OCI-LY7 (cell line): ENCODE data around the gene MYBL2. TPM values are rescaled to one million over a fixed set of nuclear protein-coding genes. Genes with fewer than 3 reads are reported as not detected.

Source experiments
- BruUV-seq: library from RNA; stranded (reverse); fragments of 400-500 nt; replicated peaks from 2 replicates; lab custom pipeline; 2021; lab: Mats Ljungman, UMichigan
- CTCF ChIA-PET: fragments of 300-600 bp; sonication (Branson Sonifier 250); formaldehyde crosslinking; loops from one replicate; lab custom pipeline; 2022; ENCODE audit warnings: antibody characterized with exemption; ENCODE audit not compliant: unreplicated experiment; lab: Charles Lee
- POLR2A ChIA-PET: fragments of 300-600 bp; sonication (Branson Sonifier 250); formaldehyde crosslinking; loops from one replicate; lab custom pipeline; 2022; ENCODE audit warnings: antibody characterized with exemption; lab: Charles Lee
- DNase-seq: peaks from one replicate; pipeline ENCODE4 v3.0.0-alpha.2; 2015; ENCODE audit warnings: low spot score
- H2AFZ ChIP-seq: fragments of 200-600 bp; sonication (generic), shearing (Covaris generic); 2 replicates; pipeline ENCODE4 v1.6.1; 2014; ENCODE audit warnings: mild to moderate bottlenecking, antibody characterized with exemption, low read length, moderate library complexity
- H3K27ac ChIP-seq: fragments of 200-600 bp; sonication (generic); 2 replicates; pipeline ENCODE4 v1.5.1; 2014; ENCODE audit warnings: mixed run types, low read depth, mild to moderate bottlenecking, moderate library complexity, low read length, inconsistent platforms; ENCODE audit not compliant: poor library complexity, severe bottlenecking
- H3K36me3 ChIP-seq: fragments of 200-600 bp; sonication (generic); 2 replicates; pipeline ENCODE4 v1.6.1; 2014; ENCODE audit warnings: mild to moderate bottlenecking, antibody characterized with exemption, low read length, moderate library complexity, mixed read lengths; ENCODE audit not compliant: insufficient read depth
- H3K4me1 ChIP-seq: fragments of 200-600 bp; sonication (generic); 2 replicates; pipeline ENCODE4 v1.5.1; 2014; ENCODE audit warnings: mild to moderate bottlenecking, low read length; ENCODE audit not compliant: insufficient read depth, poor library complexity, severe bottlenecking
- H3K4me2 ChIP-seq: fragments of 200-600 bp; sonication (generic); 2 replicates; pipeline ENCODE4 v1.6.1; 2014; ENCODE audit warnings: mild to moderate bottlenecking, low read length
- H3K4me3 ChIP-seq: fragments of 200-600 bp; sonication (generic); 2 replicates; pipeline ENCODE4 v1.5.1; 2014; ENCODE audit warnings: mild to moderate bottlenecking, low read depth, low read length; ENCODE audit not compliant: poor library complexity, severe bottlenecking
- H3K79me2 ChIP-seq: fragments of 200-600 bp; sonication (generic); 2 replicates; pipeline ENCODE4 v1.6.1; 2016; ENCODE audit warnings: low read depth, mild to moderate bottlenecking, low read length, moderate library complexity, mixed read lengths; ENCODE audit not compliant: insufficient read depth
- H3K9me2 ChIP-seq: fragments of 200-600 bp; sonication (generic); 2 replicates; pipeline ENCODE4 v1.6.1; 2016; ENCODE audit warnings: mild to moderate bottlenecking, low read length, mixed read lengths; ENCODE audit not compliant: insufficient read depth
- H3K9me3 ChIP-seq: fragments of 200-600 bp; sonication (generic); 2 replicates; pipeline ENCODE4 v1.6.1; 2014; ENCODE audit warnings: mild to moderate bottlenecking, mixed run types, low read length, mixed read lengths
- H4K20me1 ChIP-seq: fragments of 200-600 bp; sonication (generic); 2 replicates; pipeline ENCODE4 v1.6.1; 2014; ENCODE audit warnings: mild to moderate bottlenecking, antibody characterized with exemption, low read length, moderate library complexity, mixed read lengths; ENCODE audit not compliant: insufficient read depth
- CTCF ChIP-seq: fragments of 200-600 bp; sonication (generic); conservative IDR thresholded peaks from 2 replicates; pipeline ENCODE4 v1.5.1; 2014; ENCODE audit warnings: mild to moderate bottlenecking, antibody characterized with exemption, low read length, moderate library complexity, mixed read lengths
- EZH2phosphoT487 ChIP-seq: fragments of 200-600 bp; sonication (generic); IDR thresholded peaks from 2 replicates; pipeline ENCODE4 v1.6.1; 2018; ENCODE audit warnings: low read depth, borderline replicate concordance, mild to moderate bottlenecking, mixed run types, antibody characterized with exemption, low read length, moderate library complexity, mixed read lengths
- intact Hi-C: fragments of 100-400 bp; cut with micrococcal nuclease; formaldehyde crosslinking; loops from one replicate; pipeline ENCODE4 v1.10.0; 2022; ENCODE audit not compliant: unreplicated experiment
- total RNA-seq, 2 experiments: library from RNA; depleted of rRNA in 1 of 2; stranded (reverse); fragments of >200 nt in 1 of 2; shearing (Covaris generic) in 1 of 2; gene quantifications; 2 replicates each; pipeline ENCODE4 v1.2.3, GENCODE V29; 2014 to 2022

Gene MYBL2
- total RNA-seq, 2 experiments from 2014 or later: 268 to 472 TPM

- H3K4me1 ChIP-seq: peaks cover 41% of the 10 kb centered on the region
- ChIA-PET POLR2A (interaction anchor here (0.5 to 1.2 kb wide), 4 partner anchors 12 to 325 kb away, joined by 3 to 4 read pairs (median 3); partner anchors contain the start of gene SRSF6), CTCF (interaction anchor here (0.6 to 2.0 kb wide), 4 partner anchors 89 to 331 kb away, joined by 3 to 7 read pairs (median 4); no protein-coding TSS in a partner anchor)
- H3K4me2 ChIP-seq: peak overlapping the region; percentile 54
- no peak for DNase-seq
- H3K9me3 ChIP-seq: no peaks in the 10 kb centered on the region
- no peaks in the 10 kb centered on the region for H3K79me2 ChIP-seq
- BruUV-seq: no TSS peak
- no peak overlapping the region for H3K4me3 ChIP-seq
- no peaks in the 10 kb centered on the region for H4K20me1 ChIP-seq
- no peak overlapping the region for H3K27ac ChIP-seq
- no peaks in the 10 kb centered on the region for H3K9me2 ChIP-seq
- intact Hi-C loops: loop anchor here (1.0 kb wide), 2 partner anchors 40 to 90 kb away; no protein-coding TSS in a partner anchor
- TF ChIP-seq EZH2phosphoT487: no peak
- no peak for TF ChIP-seq CTCF
- H2AFZ ChIP-seq: no peak overlapping the region; the same call in 1 of the 2 replicates
- no peaks in the 10 kb centered on the region for H3K36me3 ChIP-seq
These were observed 83.9 kb downstream of the MYBL2 start for GRCh38 chr20:43750774-43751166.

GRCh38 chr20:43751167-43752050, 84.5 kb downstream of the MYBL2 start:
- H3K36me3 ChIP-seq: no peaks in the 10 kb centered on the region
- no peaks in the 10 kb centered on the region for H3K9me2 ChIP-seq
- CTCF ChIA-PET: interaction anchor here (0.6 to 2.0 kb wide), 4 partner anchors 89 to 330 kb away, joined by 3 to 7 read pairs (median 4); no protein-coding TSS in a partner anchor
- no peaks in the 10 kb centered on the region for H3K9me3 ChIP-seq
- no peak overlapping the region for H3K4me3 ChIP-seq
- peak overlapping the region; percentile 54 for H3K4me2 ChIP-seq
- BruUV-seq: no TSS peak
- H3K27ac ChIP-seq: peak overlapping the region; percentile 18
- no peaks in the 10 kb centered on the region for H4K20me1 ChIP-seq
- H3K4me1 ChIP-seq: peaks cover 36% of the 10 kb centered on the region
- peak overlapping the region; percentile 80; the same call in 1 of the 2 replicates for H2AFZ ChIP-seq
- POLR2A ChIA-PET: interaction anchor here (0.5 to 1.2 kb wide), 4 partner anchors 11 to 326 kb away, joined by 3 to 6 read pairs (median 4); partner anchors contain the start of gene SRSF6
- TF ChIP-seq EZH2phosphoT487: no peak
- no peak for TF ChIP-seq CTCF
- intact Hi-C loops: loop anchor here (1.0 kb wide), 1 partner anchor 41 kb away; no protein-coding TSS in a partner anchor
- H3K79me2 ChIP-seq: no peaks in the 10 kb centered on the region
- DNase-seq: peak; percentile 55
